Naive thymus-derived CD4-positive, alpha-beta T cell (primary cell): ENCODE results near the gene KCNIP3. TPM values are rescaled to one million over a fixed set of nuclear protein-coding genes. Genes with fewer than 3 reads are reported as not detected.

ENCODE experiments used
- ATAC-seq: fragments of 150-1000 bp; cut with Tn5 transposase; 2 replicates; pipeline ENCODE4 v1.10.0; 2021; ENCODE audit warnings: mild to moderate bottlenecking, moderate library complexity
- CTCF ChIA-PET: fragments of 350-600 bp; sonication (Branson Sonifier 250); formaldehyde crosslinking; loops from one replicate; lab custom pipeline; 2021; ENCODE audit warnings: antibody characterized with exemption; lab: Charles Lee
- POLR2A ChIA-PET: fragments of 350-600 bp; sonication (Branson Sonifier 250); formaldehyde crosslinking; loops from one replicate; lab custom pipeline; 2021; ENCODE audit warnings: antibody characterized with exemption, inconsistent platforms; lab: Charles Lee
- DNase-seq, 9 donors: peaks; one replicate each; pipeline versions ENCODE4 v3.0.0 to v3.0.0-alpha.2; 2020 to 2022; ENCODE audit warnings: mixed read lengths in 1 of 9
- H3K27ac ChIP-seq: one replicate; pipeline ENCODE4 v1.7.0; 2013; ENCODE audit warnings: mild to moderate bottlenecking, low read depth, low read length, moderate library complexity
- H3K27me3 ChIP-seq, 2 donors: one replicate each; pipeline ENCODE4 v1.7.0; 2013; ENCODE audit warnings: low read length in 2 of 2, mild to moderate bottlenecking in 2 of 2, moderate library complexity in 2 of 2; ENCODE audit not compliant: control insufficient read depth in 2 of 2, insufficient read depth in 2 of 2
- H3K36me3 ChIP-seq, 3 experiments: 1 replicate in 2 of 3; 2 replicates in 1 of 3; pipeline ENCODE4 v1.7.0; 2013; ENCODE audit warnings: low read length in 3 of 3, mild to moderate bottlenecking in 3 of 3, moderate library complexity in 1 of 3; ENCODE audit not compliant: insufficient read depth in 3 of 3, control insufficient read depth in 2 of 3
- H3K4me1 ChIP-seq, 2 donors: one replicate each; pipeline ENCODE4 v1.7.0; 2013; ENCODE audit warnings: low read length in 2 of 2, mild to moderate bottlenecking in 2 of 2, moderate library complexity in 1 of 2; ENCODE audit not compliant: control insufficient read depth in 2 of 2, insufficient read depth in 2 of 2
- H3K4me3 ChIP-seq: 2 replicates; pipeline ENCODE4 v1.7.0; 2013; ENCODE audit warnings: mild to moderate bottlenecking, low read length
- H3K9me3 ChIP-seq, 3 experiments: 1 replicate in 2 of 3; 2 replicates in 1 of 3; pipeline ENCODE4 v1.7.0; 2013; ENCODE audit warnings: low read length in 3 of 3; ENCODE audit not compliant: control insufficient read depth in 2 of 3
- H3K27ac Mint-ChIP-seq, 9 donors: one replicate each; pipeline ENCODE4 v1.8.0; 2020 to 2022; ENCODE audit warnings: mixed read lengths in 9 of 9, mild to moderate bottlenecking in 8 of 9, moderate library complexity in 5 of 9, inconsistent platforms in 2 of 9
- H3K27me3 Mint-ChIP-seq, 5 donors: one replicate each; pipeline ENCODE4 v1.8.0; 2021 to 2022; ENCODE audit warnings: mixed read lengths in 5 of 5, mild to moderate bottlenecking in 1 of 5
- H3K36me3 Mint-ChIP-seq, 5 donors: one replicate each; pipeline ENCODE4 v1.8.0; 2020 to 2022; ENCODE audit warnings: mixed read lengths in 5 of 5, mild to moderate bottlenecking in 3 of 5, inconsistent platforms in 1 of 5
- H3K4me1 Mint-ChIP-seq, 7 donors: one replicate each; pipeline ENCODE4 v1.8.0; 2020 to 2022; ENCODE audit warnings: mixed read lengths in 7 of 7, mild to moderate bottlenecking in 3 of 7, inconsistent platforms in 1 of 7
- H3K4me3 Mint-ChIP-seq, 10 donors: one replicate each; pipeline ENCODE4 v1.8.0; 2020 to 2022; ENCODE audit warnings: mild to moderate bottlenecking in 10 of 10, mixed read lengths in 10 of 10, moderate library complexity in 6 of 10, inconsistent platforms in 2 of 10
- H3K9me3 Mint-ChIP-seq, 11 donors: one replicate each; pipeline ENCODE4 v1.8.0; 2020 to 2022; ENCODE audit warnings: mixed read lengths in 11 of 11, mild to moderate bottlenecking in 4 of 11, inconsistent platforms in 1 of 11, moderate library complexity in 1 of 11
- intact Hi-C, 2 donors: fragments of 100-400 bp; cut with micrococcal nuclease; formaldehyde crosslinking; loops; one replicate each; pipeline ENCODE4 v1.15.1; 2023
- polyA plus RNA-seq, 2 donors: library from polyadenylated mRNA; unstranded; fragments of 300-500 nt; fragmentation: Illumina TruSeq; gene quantifications; one replicate each; pipeline ENCODE4 v1.2.3, GENCODE V29; 2021
- total RNA-seq, 6 experiments: library from RNA in 5 of 6; stranded (reverse) in 5 of 6; gene quantifications; 1 replicate in 5 of 6; 2 replicates in 1 of 6; pipeline ENCODE4 v1.2.3 and lab custom pipeline; 2021 to 2026

The KCNIP3 gene
- total and polyA plus RNA-seq, 7 experiments from 2014 or later, result 1.0 TPM; not detected in 6

DNA sequence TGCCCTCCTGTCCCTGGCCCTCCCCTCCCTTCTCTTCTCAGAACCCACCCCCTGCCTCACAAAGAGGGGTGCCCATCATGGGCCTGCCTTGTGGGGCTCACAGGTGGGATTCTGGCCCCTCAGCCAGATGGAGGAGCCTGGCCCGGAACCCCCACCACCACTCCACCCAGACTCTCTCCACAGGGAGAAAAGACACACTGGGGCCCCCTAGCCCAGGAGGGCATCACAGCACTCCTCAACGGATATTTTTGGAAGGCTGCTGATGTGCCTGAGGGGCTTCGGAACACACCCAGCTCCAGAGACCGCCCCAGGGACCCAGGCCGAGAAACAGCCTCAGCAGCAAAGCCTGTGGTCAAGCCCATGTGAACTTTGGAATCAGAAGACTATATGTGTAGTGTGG is 9.9 kb downstream of the KCNIP3 start:
- Mint-ChIP-seq H3K36me3 (no peaks in the 10 kb centered on the region), H3K27ac (no peak overlapping the region), H3K9me3 (no peaks in the 10 kb centered on the region), H3K4me1 (no peaks in the 10 kb centered on the region), H3K4me3 (no peak overlapping the region), H3K27me3 (no peaks in the 10 kb centered on the region)
- Histone ChIP-seq H3K36me3 (no peaks in the 10 kb centered on the region), H3K4me1 (no peaks in the 10 kb centered on the region), H3K27me3 (no peaks in the 10 kb centered on the region), H3K27ac (no peak overlapping the region), H3K9me3 (no peaks in the 10 kb centered on the region), H3K4me3 (no peak overlapping the region)
- no peak for ATAC-seq
- ChIA-PET POLR2A (no interaction called here), CTCF (no interaction called here)
- intact Hi-C loops, result no loop called here
- DNase-seq, result no peak

DNA sequence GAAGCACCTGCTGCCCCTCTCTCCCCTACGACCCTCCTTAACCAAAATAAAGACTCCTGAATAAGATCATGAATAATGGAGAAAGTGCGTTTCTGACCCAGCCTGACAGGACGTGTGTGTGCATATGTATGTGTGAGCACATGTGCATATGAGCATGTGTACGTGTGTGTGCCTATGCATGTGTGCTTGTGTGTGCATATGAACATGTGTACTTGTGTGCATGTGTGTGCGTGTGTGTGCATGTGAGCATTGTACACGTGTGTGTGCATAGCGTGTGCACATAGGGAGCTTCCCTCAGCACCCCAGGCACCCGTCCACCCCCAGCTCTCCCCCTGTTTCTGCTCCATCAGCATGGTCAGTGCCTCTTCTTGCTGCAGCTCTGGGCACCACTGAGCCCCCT is 10.7 kb downstream of the KCNIP3 start:
- H3K4me1 Mint-ChIP-seq, result peaks cover 0 to 1% (median 0%) of the 10 kb centered on the region in 7 donors
- DNase-seq (no peak), ATAC-seq (no peak)
- Histone ChIP-seq H3K4me1 (no peaks in the 10 kb centered on the region), H3K27ac (no peak overlapping the region), H3K9me3 (no peaks in the 10 kb centered on the region), H3K4me3 (no peak overlapping the region), H3K36me3 (no peaks in the 10 kb centered on the region), H3K27me3 (no peaks in the 10 kb centered on the region)
- ChIA-PET CTCF (no interaction called here), POLR2A (no interaction called here)
- no peak overlapping the region for H3K27ac Mint-ChIP-seq
- no peaks in the 10 kb centered on the region for H3K9me3 Mint-ChIP-seq
- intact Hi-C loops, result no loop called here
- no peak overlapping the region for H3K4me3 Mint-ChIP-seq
- no peaks in the 10 kb centered on the region for H3K27me3 Mint-ChIP-seq
- no peaks in the 10 kb centered on the region for H3K36me3 Mint-ChIP-seq

DNA sequence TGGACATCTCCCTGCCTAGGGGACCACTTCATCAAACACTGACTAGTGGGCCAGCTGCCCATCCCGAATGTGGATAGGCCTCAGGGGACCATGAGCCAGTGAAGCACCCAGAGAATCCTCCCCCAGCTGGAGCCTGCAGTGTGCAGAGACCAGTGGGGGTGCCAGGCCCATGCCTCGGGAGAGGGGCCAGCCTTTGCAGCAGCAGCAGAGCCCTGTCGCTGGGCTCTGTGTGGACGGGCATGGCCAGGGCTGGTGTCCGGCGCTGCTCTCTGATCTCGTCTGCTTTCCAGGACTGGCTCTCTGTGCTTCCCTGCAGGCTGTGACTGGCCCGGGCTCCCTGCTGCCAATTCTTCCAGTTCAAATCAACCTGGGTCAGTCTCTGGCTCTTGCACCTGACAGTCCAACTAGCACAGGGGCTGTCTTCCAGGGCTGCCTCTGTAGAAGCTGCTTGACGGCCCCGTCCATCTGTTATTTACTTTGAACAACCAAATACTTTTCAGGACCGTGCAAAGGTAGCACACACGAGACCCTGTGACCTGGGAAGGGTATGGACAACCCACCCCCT is 11.4 kb downstream of the KCNIP3 start:
- H3K4me3 Mint-ChIP-seq, result no peak overlapping the region
- H3K4me3 ChIP-seq, result no peak overlapping the region
- no peaks in the 10 kb centered on the region for H3K9me3 ChIP-seq
- intact Hi-C loops, result no loop called here
- POLR2A ChIA-PET, result no interaction called here
- no peaks in the 10 kb centered on the region for H3K4me1 ChIP-seq
- ATAC-seq (no peak), DNase-seq (no peak)
- H3K27me3 Mint-ChIP-seq, result no peaks in the 10 kb centered on the region
- peaks cover 0 to 3% (median 0%) of the 10 kb centered on the region in 7 donors for H3K4me1 Mint-ChIP-seq
- H3K36me3 ChIP-seq, result no peaks in the 10 kb centered on the region
- no peaks in the 10 kb centered on the region for H3K9me3 Mint-ChIP-seq
- no peak overlapping the region for H3K27ac ChIP-seq
- H3K36me3 Mint-ChIP-seq, result no peaks in the 10 kb centered on the region
- CTCF ChIA-PET, result no interaction called here
- H3K27ac Mint-ChIP-seq, result no peak overlapping the region
- no peaks in the 10 kb centered on the region for H3K27me3 ChIP-seq

DNA sequence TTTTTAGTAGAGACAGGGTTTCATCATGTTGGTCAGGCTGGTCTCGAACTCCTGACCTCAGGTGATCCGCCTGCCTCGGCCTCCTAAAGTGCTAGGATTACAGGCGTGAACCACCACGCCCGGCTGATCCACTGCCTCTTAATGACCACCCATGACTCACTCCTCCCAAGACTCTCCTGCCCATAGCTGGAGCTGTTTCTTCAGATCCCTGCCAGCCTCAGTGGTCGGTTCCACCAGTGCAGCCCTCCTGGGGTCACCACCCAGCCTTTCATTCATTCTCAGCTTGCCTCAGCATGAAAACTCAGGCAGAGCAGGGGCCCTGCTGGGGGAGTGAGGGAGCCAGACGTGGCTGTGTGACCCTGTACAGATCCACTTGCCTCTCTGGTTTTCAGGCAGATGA is 12.5 kb downstream of the KCNIP3 start:
- no peak overlapping the region for H3K27ac Mint-ChIP-seq
- Histone ChIP-seq H3K9me3 (no peaks in the 10 kb centered on the region), H3K4me1 (no peaks in the 10 kb centered on the region), H3K4me3 (no peak overlapping the region), H3K27me3 (no peaks in the 10 kb centered on the region), H3K36me3 (no peaks in the 10 kb centered on the region), H3K27ac (no peak overlapping the region)
- CTCF ChIA-PET, result no interaction called here
- DNase-seq (no peak), ATAC-seq (no peak)
- no peaks in the 10 kb centered on the region for H3K9me3 Mint-ChIP-seq
- intact Hi-C loops, result no loop called here
- H3K4me1 Mint-ChIP-seq, result peaks cover 0 to 3% (median 0%) of the 10 kb centered on the region in 7 donors
- no peaks in the 10 kb centered on the region for H3K36me3 Mint-ChIP-seq
- no peak overlapping the region for H3K4me3 Mint-ChIP-seq
- POLR2A ChIA-PET, result no interaction called here
- no peaks in the 10 kb centered on the region for H3K27me3 Mint-ChIP-seq

DNA sequence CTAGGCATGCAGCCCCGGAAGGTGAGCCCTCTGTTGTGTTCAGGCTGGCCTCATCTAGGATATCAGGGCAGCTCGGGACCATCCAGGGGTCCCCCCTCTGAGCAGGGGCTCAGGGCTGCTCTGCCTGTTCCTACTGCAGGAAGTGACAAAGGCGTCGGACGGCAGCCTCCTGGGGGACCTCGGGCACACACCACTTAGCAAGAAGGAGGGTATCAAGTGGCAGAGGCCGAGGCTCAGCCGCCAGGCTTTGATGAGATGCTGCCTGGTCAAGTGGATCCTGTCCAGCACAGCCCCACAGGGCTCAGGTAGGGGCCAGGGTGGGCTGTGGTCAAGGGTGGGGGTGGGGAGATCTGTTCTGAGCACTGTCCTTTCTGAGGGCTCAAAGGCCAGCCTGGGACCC is 13.1 kb downstream of the KCNIP3 start:
- CTCF ChIA-PET, result no interaction called here
- peaks cover 0 to 3% (median 0%) of the 10 kb centered on the region in 7 donors for H3K4me1 Mint-ChIP-seq
- ATAC-seq, result no peak

DNA sequence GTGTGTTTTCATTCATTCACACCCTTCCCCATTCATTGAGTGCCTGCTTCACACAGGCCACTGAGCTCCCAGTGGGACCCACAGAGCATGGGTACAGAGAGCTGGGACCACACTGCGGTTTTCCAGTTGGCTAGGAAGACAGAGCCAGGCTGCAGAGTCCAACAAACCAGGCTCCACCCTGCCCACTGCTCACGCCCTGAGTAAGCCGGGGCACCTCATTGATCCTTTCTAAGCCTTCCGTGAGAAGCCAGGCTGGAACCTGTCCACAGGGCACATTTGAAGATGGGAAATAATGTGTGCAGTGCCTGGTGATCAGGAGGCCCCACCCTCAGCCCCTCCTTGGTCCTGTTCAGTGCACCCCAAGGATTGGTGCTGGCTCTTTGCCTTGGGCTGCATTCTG is 13.5 kb downstream of the KCNIP3 start:
- DNase-seq (no peak), ATAC-seq (no peak)
- H3K4me3 Mint-ChIP-seq, result no peak overlapping the region
- POLR2A ChIA-PET, result no interaction called here
- no peak overlapping the region for H3K27ac Mint-ChIP-seq
- no peaks in the 10 kb centered on the region for H3K9me3 ChIP-seq
- no peaks in the 10 kb centered on the region for H3K36me3 Mint-ChIP-seq
- no peaks in the 10 kb centered on the region for H3K36me3 ChIP-seq
- no peaks in the 10 kb centered on the region for H3K4me1 ChIP-seq
- intact Hi-C loops, result loop anchor here in 1 of 2 donors (10.0 kb wide), 1 partner anchor 116 kb away; no protein-coding TSS in a partner anchor
- no peak overlapping the region for H3K27ac ChIP-seq
- CTCF ChIA-PET, result no interaction called here
- no peaks in the 10 kb centered on the region for H3K27me3 ChIP-seq
- no peaks in the 10 kb centered on the region for H3K9me3 Mint-ChIP-seq
- H3K4me1 Mint-ChIP-seq, result peaks cover 0 to 3% (median 0%) of the 10 kb centered on the region in 7 donors
- H3K4me3 ChIP-seq, result no peak overlapping the region
- H3K27me3 Mint-ChIP-seq, result no peaks in the 10 kb centered on the region

More for the DNA sequence above, 13.1 kb downstream of the KCNIP3 start:
- POLR2A ChIA-PET, result no interaction called here
- no peaks in the 10 kb centered on the region for H3K9me3 ChIP-seq
- H3K9me3 Mint-ChIP-seq, result no peaks in the 10 kb centered on the region
- no peaks in the 10 kb centered on the region for H3K36me3 Mint-ChIP-seq
- no peaks in the 10 kb centered on the region for H3K4me1 ChIP-seq
- no peak overlapping the region for H3K4me3 Mint-ChIP-seq
- intact Hi-C loops, result loop anchor here in 1 of 2 donors (10.0 kb wide), 1 partner anchor 115 kb away; no protein-coding TSS in a partner anchor
- H3K27ac ChIP-seq, result no peak overlapping the region
- H3K4me3 ChIP-seq, result no peak overlapping the region
- H3K27me3 Mint-ChIP-seq, result no peaks in the 10 kb centered on the region
- H3K36me3 ChIP-seq, result no peaks in the 10 kb centered on the region
- H3K27ac Mint-ChIP-seq, result no peak overlapping the region
- H3K27me3 ChIP-seq, result no peaks in the 10 kb centered on the region
- no peak for DNase-seq

DNA sequence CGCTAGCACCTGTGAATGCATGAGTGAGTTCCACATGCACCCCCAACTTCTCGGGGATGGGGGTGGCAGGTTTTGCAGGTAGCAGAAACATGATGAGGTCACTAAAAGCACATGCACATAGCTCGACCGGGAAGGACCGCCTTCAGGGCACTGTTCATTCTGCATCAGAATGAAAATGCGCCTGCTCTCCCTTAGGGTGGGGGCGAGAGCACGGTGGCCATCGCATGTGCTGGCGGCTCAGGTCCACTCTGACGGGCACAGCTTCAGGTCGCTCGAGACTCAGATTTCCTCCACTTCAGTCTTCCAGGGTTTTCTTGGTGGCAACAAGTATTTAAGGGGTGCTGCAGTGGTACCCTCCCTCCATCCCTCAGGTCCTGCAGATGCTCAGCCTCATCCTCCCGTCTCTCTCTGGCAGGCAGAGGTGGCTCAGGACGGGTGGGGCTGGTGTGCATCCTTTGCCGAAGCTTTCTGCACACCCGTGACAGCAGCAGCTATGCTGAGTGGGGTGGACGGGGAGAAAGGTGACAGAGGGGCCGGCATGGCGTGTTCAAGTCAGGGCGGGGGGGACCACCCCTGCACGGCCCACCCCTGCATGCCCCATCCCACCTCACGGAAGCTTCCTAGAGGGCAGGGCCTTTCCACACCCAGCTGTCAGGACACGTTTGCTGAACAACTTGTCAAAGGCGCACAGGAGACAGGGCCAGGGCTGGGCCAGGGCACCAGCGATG is 14.8 kb downstream of the KCNIP3 start:
- no peaks in the 10 kb centered on the region for H3K4me1 ChIP-seq
- H3K27ac Mint-ChIP-seq, result no peak overlapping the region
- no peak overlapping the region for H3K4me3 Mint-ChIP-seq
- no peaks in the 10 kb centered on the region for H3K9me3 ChIP-seq
- no peak for DNase-seq
- H3K27me3 Mint-ChIP-seq, result no peaks in the 10 kb centered on the region
- intact Hi-C loops, result loop anchor here in 1 of 2 donors (10.0 kb wide), 1 partner anchor 117 kb away; no protein-coding TSS in a partner anchor
- H3K4me1 Mint-ChIP-seq, result peaks cover 0 to 3% (median 0%) of the 10 kb centered on the region in 7 donors
- no peaks in the 10 kb centered on the region for H3K9me3 Mint-ChIP-seq
- ChIA-PET POLR2A (no interaction called here), CTCF (no interaction called here)
- H3K4me3 ChIP-seq, result no peak overlapping the region
- H3K27me3 ChIP-seq, result no peaks in the 10 kb centered on the region
- ATAC-seq, result no peak
- H3K36me3 ChIP-seq, result no peaks in the 10 kb centered on the region
- H3K27ac ChIP-seq, result no peak overlapping the region
- H3K36me3 Mint-ChIP-seq, result no peaks in the 10 kb centered on the region
